ENCODE data around the gene CUBN. TPM values are rescaled to one million over a fixed set of nuclear protein-coding genes. Genes with fewer than 3 reads are reported as not detected.

The CUBN gene
- total RNA-seq, 1 experiment from 2014 or later, result 0.07 TPM

DNA sequence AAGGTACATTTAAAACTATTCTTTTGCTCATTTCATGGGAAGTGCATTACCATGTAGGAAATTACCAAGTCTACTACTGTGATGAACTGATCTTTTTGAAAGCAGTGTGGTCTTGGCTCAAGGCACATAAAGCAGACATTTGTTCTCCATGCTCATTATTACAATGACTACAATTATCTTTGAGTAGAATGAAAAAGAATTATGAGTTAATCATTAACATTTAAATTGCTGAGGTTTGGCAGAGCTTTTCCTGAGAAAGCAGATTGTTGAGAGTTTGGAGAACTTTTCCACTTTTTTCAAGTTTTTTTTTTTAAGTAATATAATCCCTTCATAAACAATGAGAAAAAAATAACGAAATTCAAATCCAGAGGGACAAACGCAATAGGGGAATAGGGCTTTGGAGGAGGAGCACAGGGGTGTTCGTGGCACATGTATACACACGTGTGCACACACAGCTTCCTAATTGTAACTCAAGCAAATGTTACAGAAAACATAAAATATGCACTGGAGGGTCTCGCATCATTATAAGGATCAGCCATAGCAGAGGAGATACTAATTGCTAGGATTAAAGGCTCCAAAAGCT, 8.9 kb upstream of the CUBN start:
- Histone ChIP-seq H3K9me2 (ENCODE audit: insufficient read depth) (no peaks in the 10 kb centered on the region), H3K36me3 (ENCODE audit: low read depth) (no peaks in the 10 kb centered on the region), H3K79me2 (ENCODE audit: low read depth) (no peaks in the 10 kb centered on the region), H3K9me3 (ENCODE audit: insufficient read depth, low read depth) (no peaks in the 10 kb centered on the region; the same call in 1 of the 2 replicates), H3K27me3 (ENCODE audit: insufficient read depth, low read depth) (no peaks in the 10 kb centered on the region), H3K4me1 (replicated peaks; ENCODE audit: insufficient read depth) (no peaks in the 10 kb centered on the region), H3K4me2 (no peak overlapping the region), H3F3A (ENCODE audit: insufficient read depth, low read depth) (no peaks in the 10 kb centered on the region), H3K27ac (no peak overlapping the region), H4K20me1 (ENCODE audit: insufficient read depth) (no peaks in the 10 kb centered on the region), H2AFZ (no peak overlapping the region), H3K4me3 (no peak overlapping the region)
- ChIA-PET POLR2A (ENCODE audit: unreplicated experiment) (interaction anchor here (0.5 kb wide), 1 partner anchor 62 kb away, joined by 4 read pairs; no protein-coding TSS in a partner anchor), CTCF (no interaction called here)
- DNase-seq, result no peak
- intact Hi-C loops (cut with micrococcal nuclease; ENCODE audit: unreplicated experiment), result no loop called here
- BruUV-seq (replicated peaks), result no TSS peak
- TF ChIP-seq CTCF (conservative IDR thresholded peaks at IDR 0.05) (no peak), EZH2 (IDR thresholded peaks at IDR 0.05; ENCODE audit: low read depth) (no peak)

GRCh38 chr10:17134737-17135260, 5.2 kb upstream of the CUBN start:
- Histone ChIP-seq H3K9me2 (ENCODE audit: insufficient read depth) (no peaks in the 10 kb centered on the region; the same call in 1 of the 2 replicates), H4K20me1 (ENCODE audit: insufficient read depth) (no peaks in the 10 kb centered on the region), H3K27ac (no peak overlapping the region), H3K4me3 (no peak overlapping the region), H3F3A (ENCODE audit: insufficient read depth, low read depth) (no peaks in the 10 kb centered on the region), H3K4me1 (replicated peaks; ENCODE audit: insufficient read depth) (no peaks in the 10 kb centered on the region), H3K36me3 (ENCODE audit: low read depth) (no peaks in the 10 kb centered on the region), H3K4me2 (no peak overlapping the region), H3K79me2 (ENCODE audit: low read depth) (no peaks in the 10 kb centered on the region), H3K27me3 (ENCODE audit: insufficient read depth, low read depth) (no peaks in the 10 kb centered on the region), H2AFZ (no peak overlapping the region), H3K9me3 (ENCODE audit: insufficient read depth, low read depth) (no peaks in the 10 kb centered on the region)
- no peak for DNase-seq
- no TSS peak for BruUV-seq (replicated peaks)
- ChIA-PET POLR2A (ENCODE audit: unreplicated experiment) (no interaction called here), CTCF (no interaction called here)
- TF ChIP-seq CTCF (conservative IDR thresholded peaks at IDR 0.05) (no peak), EZH2 (IDR thresholded peaks at IDR 0.05; ENCODE audit: low read depth) (no peak)
- intact Hi-C loops (cut with micrococcal nuclease; ENCODE audit: unreplicated experiment), result no loop called here

DNA sequence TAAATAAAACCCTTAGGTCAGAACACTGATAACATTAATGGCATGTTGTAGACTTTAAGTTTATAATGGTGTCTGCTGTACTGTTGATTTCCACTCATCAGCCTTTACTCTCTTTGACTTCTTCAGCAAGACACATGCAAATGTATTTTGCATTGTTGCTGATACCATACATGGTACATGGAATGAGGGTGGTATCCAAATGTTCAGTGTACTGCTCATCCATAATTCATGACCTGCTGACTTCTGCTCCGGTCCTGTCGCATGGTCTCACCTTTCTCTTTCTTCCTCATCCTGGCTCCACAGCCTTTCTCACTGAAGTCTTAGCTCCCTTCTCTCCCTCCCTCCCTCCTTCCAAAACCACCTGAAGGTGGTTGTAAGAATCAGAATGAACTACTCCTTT, 4.7 kb upstream of the CUBN start:
- H3K4me2 ChIP-seq, result no peak overlapping the region
- no peaks in the 10 kb centered on the region for H3K27me3 ChIP-seq (ENCODE audit: insufficient read depth, low read depth)
- no peak for DNase-seq
- no peaks in the 10 kb centered on the region; the same call in 1 of the 2 replicates for H3K9me2 ChIP-seq (ENCODE audit: insufficient read depth)
- TF ChIP-seq EZH2 (IDR thresholded peaks at IDR 0.05; ENCODE audit: low read depth) (no peak), CTCF (conservative IDR thresholded peaks at IDR 0.05) (no peak)
- ChIA-PET CTCF (no interaction called here), POLR2A (ENCODE audit: unreplicated experiment) (no interaction called here)
- H3K27ac ChIP-seq, result no peak overlapping the region
- intact Hi-C loops (cut with micrococcal nuclease; ENCODE audit: unreplicated experiment), result no loop called here
- H3K79me2 ChIP-seq (ENCODE audit: low read depth), result no peaks in the 10 kb centered on the region
- no peak overlapping the region for H2AFZ ChIP-seq
- H3K9me3 ChIP-seq (ENCODE audit: insufficient read depth, low read depth), result no peaks in the 10 kb centered on the region
- H3K4me3 ChIP-seq, result no peak overlapping the region
- no peaks in the 10 kb centered on the region for H3K4me1 ChIP-seq (replicated peaks; ENCODE audit: insufficient read depth)
- no peaks in the 10 kb centered on the region for H3F3A ChIP-seq (ENCODE audit: insufficient read depth, low read depth)
- H4K20me1 ChIP-seq (ENCODE audit: insufficient read depth), result no peaks in the 10 kb centered on the region
- H3K36me3 ChIP-seq (ENCODE audit: low read depth), result no peaks in the 10 kb centered on the region
- BruUV-seq (replicated peaks), result no TSS peak
